Measurements from ENCODE around the gene LGALS8. TPM values are rescaled to one million over a fixed set of nuclear protein-coding genes. Genes with fewer than 3 reads are reported as not detected.

Gene LGALS8
- total RNA-seq, 1 donor from 2014 or later, result 33.3 TPM

DNA sequence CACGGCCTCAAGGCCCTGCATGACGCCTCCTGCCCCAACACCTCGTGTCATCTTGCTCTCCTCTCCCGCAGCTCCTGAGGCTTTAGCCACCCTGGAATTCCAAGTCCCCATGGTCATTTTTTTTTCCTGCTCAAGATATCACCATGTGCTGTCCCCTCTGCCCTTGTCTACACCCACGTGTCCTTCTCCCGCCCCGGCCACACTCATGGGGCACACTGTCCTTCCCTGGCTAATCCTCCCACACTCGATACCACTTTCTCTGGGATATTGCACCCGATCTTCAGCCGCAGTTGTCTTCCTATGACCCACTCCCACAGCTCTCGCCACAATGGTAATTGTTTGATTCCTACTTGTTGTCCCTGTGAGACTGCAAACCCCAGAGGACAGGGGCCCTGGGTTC is 29.7 kb upstream of the LGALS8 start:
- no peaks in the 10 kb centered on the region for H3K4me1 Mint-ChIP-seq (ENCODE audit: low read depth, unreplicated experiment)
- TF ChIP-seq, protein P1, sequence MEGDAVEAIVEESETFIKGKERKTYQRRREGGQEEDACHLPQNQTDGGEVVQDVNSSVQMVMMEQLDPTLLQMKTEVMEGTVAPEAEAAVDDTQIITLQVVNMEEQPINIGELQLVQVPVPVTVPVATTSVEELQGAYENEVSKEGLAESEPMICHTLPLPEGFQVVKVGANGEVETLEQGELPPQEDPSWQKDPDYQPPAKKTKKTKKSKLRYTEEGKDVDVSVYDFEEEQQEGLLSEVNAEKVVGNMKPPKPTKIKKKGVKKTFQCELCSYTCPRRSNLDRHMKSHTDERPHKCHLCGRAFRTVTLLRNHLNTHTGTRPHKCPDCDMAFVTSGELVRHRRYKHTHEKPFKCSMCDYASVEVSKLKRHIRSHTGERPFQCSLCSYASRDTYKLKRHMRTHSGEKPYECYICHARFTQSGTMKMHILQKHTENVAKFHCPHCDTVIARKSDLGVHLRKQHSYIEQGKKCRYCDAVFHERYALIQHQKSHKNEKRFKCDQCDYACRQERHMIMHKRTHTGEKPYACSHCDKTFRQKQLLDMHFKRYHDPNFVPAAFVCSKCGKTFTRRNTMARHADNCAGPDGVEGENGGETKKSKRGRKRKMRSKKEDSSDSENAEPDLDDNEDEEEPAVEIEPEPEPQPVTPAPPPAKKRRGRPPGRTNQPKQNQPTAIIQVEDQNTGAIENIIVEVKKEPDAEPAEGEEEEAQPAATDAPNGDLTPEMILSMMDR (IDR thresholded peaks at IDR 0.05; ENCODE audit: partially characterized antibody, unreplicated experiment), result no peak
- H3K27me3 Mint-ChIP-seq (ENCODE audit: unreplicated experiment), result no peaks in the 10 kb centered on the region
- no peak overlapping the region for H3K4me3 Mint-ChIP-seq (ENCODE audit: unreplicated experiment)
- DNase-seq, result no peak
- no peak overlapping the region for H3K27ac Mint-ChIP-seq (ENCODE audit: unreplicated experiment)
- H3K9me3 Mint-ChIP-seq (ENCODE audit: unreplicated experiment), result no peaks in the 10 kb centered on the region
- no peaks in the 10 kb centered on the region for H3K36me3 Mint-ChIP-seq (ENCODE audit: unreplicated experiment)

DNA sequence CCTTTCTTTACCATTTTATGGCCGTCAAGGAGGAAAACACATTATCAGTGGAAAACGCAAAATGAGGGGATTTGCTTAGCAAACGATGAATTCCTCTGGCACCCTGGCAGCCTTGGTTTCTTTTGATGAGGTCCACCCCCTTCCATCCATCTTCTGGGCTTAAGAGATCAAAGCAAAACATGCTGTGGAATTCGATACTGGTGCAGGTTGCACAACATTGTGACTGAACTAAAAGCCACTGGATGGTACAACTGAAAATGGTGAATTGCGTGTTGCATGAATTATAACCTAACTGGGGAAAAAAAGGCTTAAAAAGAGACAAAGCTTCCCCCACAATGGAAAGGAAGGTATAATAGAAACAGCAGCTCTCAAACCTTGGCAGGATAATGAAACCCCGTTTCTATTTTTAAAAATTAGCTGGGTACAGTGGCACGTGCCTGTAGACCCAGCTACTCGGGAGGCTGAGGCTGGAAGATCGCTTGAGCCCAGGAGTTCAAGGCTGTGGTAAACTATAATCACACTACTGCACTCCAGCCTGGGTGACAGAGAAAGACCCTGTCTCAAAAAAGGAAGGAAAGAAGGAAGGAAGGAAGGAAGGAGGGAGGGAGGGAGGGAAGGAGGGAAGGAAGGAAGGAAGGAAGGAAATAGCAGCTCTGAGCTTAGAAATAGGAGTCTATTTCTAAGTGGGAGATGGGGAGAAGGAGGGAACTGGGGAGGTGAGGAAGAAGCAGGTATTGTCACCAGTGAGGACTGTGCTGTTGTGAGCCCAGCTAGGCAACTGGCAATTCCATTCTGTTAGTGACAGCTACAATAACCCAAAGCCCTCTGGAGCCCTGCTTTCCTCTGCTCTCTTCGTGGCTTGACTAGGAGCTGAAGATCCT is 29.0 kb upstream of the LGALS8 start:
- H3K27ac Mint-ChIP-seq (ENCODE audit: unreplicated experiment), result no peak overlapping the region

DNA sequence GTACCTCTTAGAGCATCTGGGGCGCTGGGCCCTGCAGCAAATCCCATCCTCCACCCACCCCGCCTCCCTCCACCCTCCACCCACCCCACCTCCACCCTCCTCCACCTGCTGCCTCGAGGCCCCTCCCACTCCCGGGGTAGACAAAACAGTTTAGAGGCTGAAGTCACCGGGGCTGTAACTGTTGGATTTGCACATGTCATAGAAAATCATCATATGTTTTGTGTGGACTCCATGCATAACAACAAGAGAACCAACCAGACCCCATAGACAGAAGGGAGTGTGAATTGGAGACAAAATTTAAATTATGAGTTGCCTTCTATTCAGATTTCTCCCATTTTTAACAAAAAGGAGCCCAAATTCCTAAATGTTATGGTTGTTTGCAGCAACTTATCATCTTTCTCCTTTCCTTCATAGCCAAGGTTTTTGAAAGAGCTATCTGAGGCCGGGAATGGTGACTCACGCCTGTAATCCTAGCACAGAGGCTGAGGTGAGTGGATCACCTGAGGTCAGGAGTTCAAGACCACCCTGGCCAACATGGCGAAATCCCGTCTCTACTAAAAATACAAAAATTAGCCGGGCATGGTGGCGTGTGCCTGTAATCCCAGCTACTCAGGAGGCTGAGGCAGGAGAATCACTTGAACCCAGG is 28.2 kb upstream of the LGALS8 start:
- TF ChIP-seq, protein P1 (IDR thresholded peaks at IDR 0.05; ENCODE audit: partially characterized antibody, unreplicated experiment), result no peak
- Mint-ChIP-seq H3K27ac (ENCODE audit: unreplicated experiment) (no peak overlapping the region), H3K9me3 (ENCODE audit: unreplicated experiment) (no peaks in the 10 kb centered on the region), H3K27me3 (ENCODE audit: unreplicated experiment) (no peaks in the 10 kb centered on the region), H3K4me3 (ENCODE audit: unreplicated experiment) (no peak overlapping the region), H3K36me3 (ENCODE audit: unreplicated experiment) (no peaks in the 10 kb centered on the region), H3K4me1 (ENCODE audit: low read depth, unreplicated experiment) (no peaks in the 10 kb centered on the region)
- no peak for DNase-seq

More for the DNA sequence above, 29.0 kb upstream of the LGALS8 start:
- no peak for DNase-seq
- Mint-ChIP-seq H3K4me1 (ENCODE audit: low read depth, unreplicated experiment) (no peaks in the 10 kb centered on the region), H3K9me3 (ENCODE audit: unreplicated experiment) (no peaks in the 10 kb centered on the region), H3K27me3 (ENCODE audit: unreplicated experiment) (no peaks in the 10 kb centered on the region), H3K36me3 (ENCODE audit: unreplicated experiment) (no peaks in the 10 kb centered on the region), H3K4me3 (ENCODE audit: unreplicated experiment) (no peak overlapping the region)
- TF ChIP-seq, protein P1 (IDR thresholded peaks at IDR 0.05; ENCODE audit: partially characterized antibody, unreplicated experiment), result no peak

DNA sequence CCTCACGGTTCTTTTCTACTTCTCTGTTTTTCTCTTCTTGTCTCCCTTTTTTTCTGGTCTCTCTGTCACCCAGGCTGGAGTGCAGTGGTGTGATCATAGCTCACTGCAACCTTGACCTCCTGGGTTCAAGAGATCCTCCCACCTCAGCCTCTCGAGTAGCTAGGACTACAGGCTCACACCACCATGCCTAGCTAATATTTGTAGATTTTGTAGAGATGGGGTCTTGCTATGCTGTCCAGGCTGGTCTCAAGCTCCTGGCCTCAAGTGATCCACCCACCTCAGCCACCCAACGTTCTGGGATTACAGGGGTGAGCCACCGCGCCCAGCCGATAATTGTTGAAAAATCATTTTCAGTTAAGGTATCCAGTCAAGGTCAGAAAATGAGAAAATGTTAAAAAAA is 25.9 kb upstream of the LGALS8 start:
- Mint-ChIP-seq H3K4me3 (ENCODE audit: unreplicated experiment) (no peak overlapping the region), H3K27me3 (ENCODE audit: unreplicated experiment) (no peaks in the 10 kb centered on the region), H3K9me3 (ENCODE audit: unreplicated experiment) (peaks cover 1% of the 10 kb centered on the region), H3K27ac (ENCODE audit: unreplicated experiment) (no peak overlapping the region), H3K4me1 (ENCODE audit: low read depth, unreplicated experiment) (no peaks in the 10 kb centered on the region), H3K36me3 (ENCODE audit: unreplicated experiment) (no peaks in the 10 kb centered on the region)
- TF ChIP-seq, protein P1 (IDR thresholded peaks at IDR 0.05; ENCODE audit: partially characterized antibody, unreplicated experiment), result no peak
- no peak for DNase-seq

DNA sequence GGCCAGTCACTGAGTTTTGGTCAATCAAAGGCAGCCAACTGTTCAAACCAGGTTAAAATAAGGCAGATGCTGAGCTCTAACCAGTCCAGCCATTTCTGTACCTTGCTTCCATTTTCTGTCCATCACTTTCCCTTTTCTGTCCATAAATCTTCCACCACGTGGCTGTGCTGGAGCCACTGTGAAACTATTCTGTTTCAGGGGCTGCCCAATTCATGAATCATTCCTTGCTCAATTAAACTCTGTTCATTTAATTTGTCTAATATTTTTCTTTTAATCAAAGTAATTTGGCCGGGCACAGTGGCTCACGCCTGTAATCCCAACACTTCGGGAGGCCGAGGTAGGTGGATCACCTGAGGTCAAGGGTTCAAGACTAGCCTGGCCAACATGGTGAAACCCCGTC is 22.7 kb upstream of the LGALS8 start:
- Mint-ChIP-seq H3K27me3 (ENCODE audit: unreplicated experiment) (peaks cover 2% of the 10 kb centered on the region), H3K27ac (ENCODE audit: unreplicated experiment) (no peak overlapping the region), H3K4me3 (ENCODE audit: unreplicated experiment) (no peak overlapping the region), H3K9me3 (ENCODE audit: unreplicated experiment) (peaks cover 1% of the 10 kb centered on the region), H3K4me1 (ENCODE audit: low read depth, unreplicated experiment) (no peaks in the 10 kb centered on the region), H3K36me3 (ENCODE audit: unreplicated experiment) (no peaks in the 10 kb centered on the region)
- DNase-seq, result no peak
- TF ChIP-seq, protein P1 (IDR thresholded peaks at IDR 0.05; ENCODE audit: partially characterized antibody, unreplicated experiment), result no peak

All from glutamatergic neuron (in vitro differentiated cells).